HG03064 (cell line): ENCODE measurements around the gene KLHDC8A.

Experiments used
- ATAC-seq: cut with Tn5 transposase; IDR thresholded peaks from one replicate; pipeline ENCODE4 v1.9.1; 2021; ENCODE audit warnings: low read depth; ENCODE audit not compliant: unreplicated experiment

Gene KLHDC8A

GRCh38 chr1:205345761-205346160 lies 11.0 kb downstream of the KLHDC8A start:
- no peak for ATAC-seq

GRCh38 chr1:205344066-205344928 lies 12.4 kb downstream of the KLHDC8A start:
- ATAC-seq = no peak

- ATAC-seq = no peak
Observed at GRCh38 chr1:205343431-205344065, 13.2 kb downstream of the KLHDC8A start.

GRCh38 chr1:205342986-205343385 lies 13.7 kb downstream of the KLHDC8A start:
- ATAC-seq = no peak

GRCh38 chr1:205340676-205341075 lies 16.0 kb downstream of the KLHDC8A start:
- no peak for ATAC-seq

- no peak for ATAC-seq
Observed at GRCh38 chr1:205339717-205340116, 17.0 kb downstream of the KLHDC8A start.

GRCh38 chr1:205339197-205339702 lies 17.5 kb downstream of the KLHDC8A start:
- no peak for ATAC-seq

GRCh38 chr1:205338011-205338410 lies 18.7 kb downstream of the KLHDC8A start:
- ATAC-seq = no peak

GRCh38 chr1:205337481-205337880 lies 19.2 kb downstream of the KLHDC8A start:
- ATAC-seq = no peak

GRCh38 chr1:205335692-205336091 lies 21.0 kb downstream of the KLHDC8A start:
- no peak for ATAC-seq

GRCh38 chr1:205332015-205332791 lies 24.5 kb downstream of the KLHDC8A start:
- no peak for ATAC-seq

GRCh38 chr1:205330150-205330549 lies 26.6 kb downstream of the KLHDC8A start:
- no peak for ATAC-seq

- no peak for ATAC-seq
Observed at GRCh38 chr1:205329719-205330118, 27.0 kb downstream of the KLHDC8A start.

- no peak for ATAC-seq
Observed at GRCh38 chr1:205328476-205328875, 28.2 kb downstream of the KLHDC8A start.

GRCh38 chr1:205326812-205327466 lies 29.8 kb downstream of the KLHDC8A start:
- no peak for ATAC-seq

GRCh38 chr1:205325334-205325884 lies 31.3 kb downstream of the KLHDC8A start:
- ATAC-seq = no peak

- ATAC-seq = no peak
Observed at GRCh38 chr1:205324781-205325180, 31.9 kb downstream of the KLHDC8A start.

- ATAC-seq = no peak
Observed at GRCh38 chr1:205323794-205324193, 32.9 kb downstream of the KLHDC8A start.

GRCh38 chr1:205321959-205322283 lies 34.8 kb downstream of the KLHDC8A start:
- no peak for ATAC-seq
